Stomach (tissue), 9 donors: ENCODE results near the gene SAMD14. TPM values are rescaled to one million over a fixed set of nuclear protein-coding genes. Genes with fewer than 3 reads are reported as not detected.
A peak's percentile ranks its signal among the peaks of the same experiment; 100 is the strongest.

Source experiments
- DNase-seq, 2 donors: peaks; one replicate each; pipeline versions ENCODE4 v3.0.0 to v3.0.0-alpha.2; 2013 to 2019
- H3K27ac ChIP-seq, 5 donors: fragments of 200-600 bp in 4 of 5; sonication (generic) in 4 of 5; one replicate each; pipeline ENCODE4 v1.5.1; 2013 to 2019; ENCODE audit warnings: mild to moderate bottlenecking in 1 of 5, moderate library complexity in 1 of 5
- H3K27me3 ChIP-seq, 3 donors: fragments of 200-600 bp; sonication (generic); one replicate each; pipeline ENCODE4 v1.5.1; 2017 to 2019; ENCODE audit warnings: mixed run types in 1 of 3
- H3K36me3 ChIP-seq, 4 donors: fragments of 200-600 bp; sonication (generic); 1 replicate in 3 of 4; 2 replicates in 1 of 4; pipeline ENCODE4 v1.5.1; 2016 to 2019
- H3K4me1 ChIP-seq, 4 donors: fragments of 200-600 bp; sonication (generic); one replicate each; pipeline ENCODE4 v1.5.1; 2016 to 2019
- H3K4me3 ChIP-seq, 4 donors: fragments of 200-600 bp; sonication (generic) in 3 of 4; one replicate each; pipeline ENCODE4 v1.5.1; 2016 to 2019; ENCODE audit warnings: mild to moderate bottlenecking in 1 of 4
- H3K9me3 ChIP-seq, 4 donors: fragments of 200-600 bp; sonication (generic); one replicate each; pipeline ENCODE4 v1.5.1; 2016 to 2019
- EP300 ChIP-seq: sonication (generic); formaldehyde crosslinking; IDR thresholded peaks from one replicate; pipeline ENCODE4 v1.6.1; 2017; ENCODE audit warnings: antibody characterized with exemption
- POLR2A ChIP-seq, 4 donors: fragments of 450-650 bp; IDR thresholded peaks; one replicate each; pipeline ENCODE4 v1.6.1; 2016; ENCODE audit warnings: antibody characterized with exemption in 4 of 4, control low read depth in 2 of 4, mild to moderate bottlenecking in 1 of 4, moderate library complexity in 1 of 4
- POLR2AphosphoS5 ChIP-seq, 3 donors: sonication (generic); formaldehyde crosslinking; IDR thresholded peaks; one replicate each; pipeline ENCODE4 v1.6.1; 2016; ENCODE audit warnings: antibody characterized with exemption in 3 of 3
- WGBS, 5 donors: extraction: QIAGEN DNeasy Blood & Tissue Kit in 3 of 5; methylation state at CpG; one replicate each; pipeline versions ENCODE4 v1.1.5 to v1.1.7; 2013 to 2018; 5-methylcytosine and 5-hydroxymethylcytosine counted together
- intact Hi-C: fragments of 100-400 bp; cut with DNase I; formaldehyde crosslinking; loops from one replicate; pipeline ENCODE4 v1.15.1; 2023; ENCODE audit warnings: low total_unique reads
- polyA plus RNA-seq, 3 donors: library from polyadenylated mRNA; stranded (reverse); fragments of 200-250 nt; gene quantifications; one replicate each; pipeline ENCODE4 v1.2.3, GENCODE V29; 2013
- total RNA-seq, 5 donors: library from RNA; depleted of rRNA; stranded (reverse); fragments of >200 nt; gene quantifications; one replicate each; pipeline versions ENCODE4 v1.1.0 to v1.2.3, GENCODE V29; 2014 to 2016
- TF ChIP-seq, protein P1 (sequence below), 7 experiments: fragments of 450-650 bp in 4 of 7; fragments of 200-600 bp in 3 of 7; sonication (generic) in 3 of 7; IDR thresholded peaks; one replicate each; pipeline ENCODE4 v1.5.1; 2016 to 2019; ENCODE audit warnings: antibody characterized with exemption in 7 of 7, control low read depth in 2 of 7, mild to moderate bottlenecking in 1 of 7
- donor health status: healthy with polysubstance abuse.
- donor health status: Bipolar disorder and iron deficiency.
- donor health status: healthy.

The SAMD14 gene
- total and polyA plus RNA-seq, 8 donors = 1.3 to 87.0 (median 1.8) TPM; not detected in 2

DNA sequence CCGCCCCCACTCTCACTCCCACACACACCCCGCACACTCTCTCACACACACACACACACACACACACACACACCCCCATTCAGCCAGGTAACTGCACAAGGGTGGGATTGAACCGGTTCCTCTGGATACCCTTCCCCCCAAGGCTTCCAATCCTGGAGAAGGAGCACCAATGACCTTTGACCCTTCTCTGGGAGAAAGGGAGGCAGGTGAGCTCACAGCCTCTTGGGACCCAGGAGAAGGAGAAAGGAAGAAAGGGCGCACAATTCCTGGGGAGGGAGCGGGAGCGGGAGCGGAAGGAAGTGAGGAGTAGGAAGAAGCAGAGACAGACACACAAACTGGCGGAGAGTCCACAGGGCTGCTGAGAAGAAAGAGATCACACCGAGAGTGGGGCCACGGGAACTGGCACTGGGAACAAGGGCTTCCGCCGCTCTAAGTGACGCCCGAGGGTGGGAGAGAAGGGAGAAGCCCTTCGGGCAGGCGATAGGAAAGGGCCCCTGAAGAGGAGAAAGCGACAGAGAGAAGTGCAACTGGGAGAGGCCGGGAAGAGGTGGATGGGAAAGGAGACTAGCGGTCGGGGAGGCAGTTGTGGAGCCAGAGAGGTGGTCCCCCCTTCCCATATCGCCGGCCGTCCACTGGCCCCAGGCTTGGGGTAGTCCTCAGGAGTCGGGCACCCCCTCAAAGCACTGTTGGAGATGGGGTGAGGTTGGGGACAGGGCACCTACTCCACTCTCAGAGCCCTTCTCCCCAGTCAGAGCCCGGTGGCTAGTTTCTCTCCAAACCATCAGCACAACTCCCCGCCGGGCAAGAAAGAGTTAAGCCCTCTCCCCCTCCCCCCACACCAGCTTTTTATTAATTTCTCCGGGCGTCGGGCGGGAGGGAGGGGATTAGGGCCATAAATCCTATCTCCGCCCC lies 1.3 kb downstream of the SAMD14 start:
- peak in 1 of 2 donors; percentile 70 for DNase-seq
- Histone ChIP-seq H3K36me3 (no peaks in the 10 kb centered on the region), H3K27me3 (peaks cover 0 to 41% (median 30%) of the 10 kb centered on the region in 3 donors), H3K9me3 (no peaks in the 10 kb centered on the region), H3K4me3 (peak overlapping the region; percentile 49 to 60 (median 52)), H3K4me1 (peaks cover 37 to 62% (median 46%) of the 10 kb centered on the region in 4 donors), H3K27ac (peak overlapping the region in 4 of 5 donors; percentile 21 to 51 (median 36))
- TF ChIP-seq POLR2A (IDR thresholded peaks at IDR 0.05) (no peak), POLR2AphosphoS5 (IDR thresholded peaks at IDR 0.05) (no peak), EP300 (no peak)
- TF ChIP-seq, protein P1, sequence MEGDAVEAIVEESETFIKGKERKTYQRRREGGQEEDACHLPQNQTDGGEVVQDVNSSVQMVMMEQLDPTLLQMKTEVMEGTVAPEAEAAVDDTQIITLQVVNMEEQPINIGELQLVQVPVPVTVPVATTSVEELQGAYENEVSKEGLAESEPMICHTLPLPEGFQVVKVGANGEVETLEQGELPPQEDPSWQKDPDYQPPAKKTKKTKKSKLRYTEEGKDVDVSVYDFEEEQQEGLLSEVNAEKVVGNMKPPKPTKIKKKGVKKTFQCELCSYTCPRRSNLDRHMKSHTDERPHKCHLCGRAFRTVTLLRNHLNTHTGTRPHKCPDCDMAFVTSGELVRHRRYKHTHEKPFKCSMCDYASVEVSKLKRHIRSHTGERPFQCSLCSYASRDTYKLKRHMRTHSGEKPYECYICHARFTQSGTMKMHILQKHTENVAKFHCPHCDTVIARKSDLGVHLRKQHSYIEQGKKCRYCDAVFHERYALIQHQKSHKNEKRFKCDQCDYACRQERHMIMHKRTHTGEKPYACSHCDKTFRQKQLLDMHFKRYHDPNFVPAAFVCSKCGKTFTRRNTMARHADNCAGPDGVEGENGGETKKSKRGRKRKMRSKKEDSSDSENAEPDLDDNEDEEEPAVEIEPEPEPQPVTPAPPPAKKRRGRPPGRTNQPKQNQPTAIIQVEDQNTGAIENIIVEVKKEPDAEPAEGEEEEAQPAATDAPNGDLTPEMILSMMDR (IDR thresholded peaks at IDR 0.05) = no peak
- 13 to 20% (median 16%) methylated on average over 27 to 32 of the region's 32 CpGs for WGBS, 5 donors
- intact Hi-C loops = no loop called here

GRCh38 chr17:50127697-50128361 lies 2.1 kb downstream of the SAMD14 start:
- Histone ChIP-seq H3K9me3 (no peaks in the 10 kb centered on the region), H3K4me1 (peaks cover 29 to 57% (median 40%) of the 10 kb centered on the region in 4 donors), H3K27ac (peak overlapping the region in 1 of 5 donors; percentile 4), H3K36me3 (no peaks in the 10 kb centered on the region), H3K27me3 (peaks cover 0 to 41% (median 30%) of the 10 kb centered on the region in 3 donors), H3K4me3 (no peak overlapping the region)
- TF ChIP-seq POLR2A (IDR thresholded peaks at IDR 0.05) = no peak
- TF ChIP-seq POLR2AphosphoS5 (IDR thresholded peaks at IDR 0.05) = no peak
- TF ChIP-seq, protein P1 (IDR thresholded peaks at IDR 0.05) = no peak
- TF ChIP-seq EP300 = no peak
- WGBS, 5 donors = 54 to 74% (median 61%) methylated on average over 6 of the region's 6 CpGs
- intact Hi-C loops = no loop called here
- DNase-seq = no peak

- Histone ChIP-seq H3K36me3 (no peaks in the 10 kb centered on the region), H3K9me3 (no peaks in the 10 kb centered on the region), H3K4me1 (peaks cover 23 to 43% (median 31%) of the 10 kb centered on the region in 4 donors), H3K4me3 (no peak overlapping the region), H3K27me3 (peaks cover 0 to 34% (median 25%) of the 10 kb centered on the region in 3 donors), H3K27ac (no peak overlapping the region)
- DNase-seq = no peak
- intact Hi-C loops = no loop called here
- TF ChIP-seq EP300 = no peak
- no peak for TF ChIP-seq POLR2A (IDR thresholded peaks at IDR 0.05)
- TF ChIP-seq POLR2AphosphoS5 (IDR thresholded peaks at IDR 0.05) = no peak
- TF ChIP-seq, protein P1 (IDR thresholded peaks at IDR 0.05) = no peak
- 89 to 98% (median 95%) methylated on average over 4 of the region's 4 CpGs for WGBS, 5 donors
These were observed 4.5 kb downstream of the SAMD14 start for GRCh38 chr17:50125420-50125997.
